Fibroblast of skin of left quadriceps (primary cell): ENCODE results near the gene RNF13.
"Not testable (repeated sequence)": the region's sequence is repeated elsewhere in the genome, so short reads cannot be mapped to it uniquely, and the experiment has no call there.

Experiments
- DNase-seq, 2 experiments: peaks; one replicate each; pipeline ENCODE4 v3.0.0-alpha.2; 2013; ENCODE audit warnings: low read depth in 2 of 2

RNF13 gene

GRCh38 chr3:149839896-149840295 is 26.9 kb downstream of the RNF13 start:
- no peak for DNase-seq

DNA sequence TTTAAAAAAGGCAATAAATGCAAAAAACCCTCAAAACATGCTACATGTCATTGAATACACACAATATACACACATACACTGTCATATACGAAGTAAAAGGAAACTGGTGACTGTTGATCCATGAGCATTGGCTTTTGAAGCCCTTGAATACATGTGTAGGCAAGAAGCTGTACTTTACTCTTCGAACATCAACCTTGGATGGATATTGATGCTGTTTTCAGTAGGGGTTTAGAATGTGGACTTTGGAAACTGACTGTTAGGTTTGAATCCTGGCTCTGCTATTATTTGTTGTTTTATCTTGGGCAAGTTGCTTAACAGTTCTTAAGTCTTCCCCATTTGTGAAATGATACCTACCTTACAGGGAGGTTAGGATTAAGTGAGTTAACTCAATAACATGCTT is 30.5 kb downstream of the RNF13 start:
- DNase-seq: no peak

GRCh38 chr3:149844091-149844490 is 31.1 kb downstream of the RNF13 start:
- DNase-seq: no peak

DNA sequence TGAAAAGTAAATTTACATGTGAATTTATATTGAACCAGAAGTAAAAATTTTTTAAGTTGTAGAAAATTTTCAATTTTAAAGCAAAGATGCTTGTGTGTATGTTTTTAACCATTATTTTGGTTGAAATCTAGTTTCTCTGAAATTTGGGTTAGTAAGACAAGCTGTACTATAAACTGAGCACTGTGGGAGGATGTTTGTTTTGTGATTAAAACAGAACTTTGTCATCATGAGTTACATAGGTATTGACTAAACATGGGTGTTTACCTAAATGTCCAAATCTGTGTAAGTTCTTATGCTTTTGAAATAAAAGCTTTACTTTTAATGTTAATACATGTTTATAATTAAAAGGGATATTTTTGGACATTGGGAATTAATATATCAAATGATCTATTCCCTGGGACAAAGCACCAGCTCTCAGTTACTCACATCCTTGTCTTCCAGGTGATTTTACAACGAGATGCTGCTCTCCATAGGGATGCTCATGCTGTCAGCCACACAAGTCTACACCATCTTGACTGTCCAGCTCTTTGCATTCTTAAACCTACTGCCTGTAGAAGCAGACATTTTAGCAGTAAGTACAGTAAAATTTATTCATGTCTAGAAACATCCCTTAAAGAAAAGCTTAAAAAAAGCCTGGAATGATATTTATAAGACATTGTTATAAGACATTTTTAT is 32.7 kb downstream of the RNF13 start:
- no peak for DNase-seq

- no peak for DNase-seq
Measured at GRCh38 chr3:149848238-149848637, 35.2 kb downstream of the RNF13 start.

DNA sequence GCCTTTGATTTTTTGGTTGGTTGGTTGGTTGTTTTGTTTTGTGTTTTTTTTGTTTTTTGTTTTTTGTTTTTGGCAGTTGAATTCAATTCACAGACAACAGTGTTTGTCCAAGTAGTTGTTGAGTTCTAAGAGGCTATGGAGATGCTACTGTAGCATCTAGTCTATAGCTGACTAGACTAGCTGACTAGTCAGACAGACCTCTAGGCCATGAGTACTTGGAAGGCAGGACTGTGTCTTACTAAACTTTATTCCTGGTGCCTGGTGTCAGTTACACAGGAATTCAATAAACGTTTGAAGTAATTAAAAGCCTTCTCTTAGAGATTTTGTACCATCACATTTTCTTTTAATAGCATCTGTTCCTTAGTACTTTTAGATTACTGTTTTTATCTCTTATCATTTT is 35.7 kb downstream of the RNF13 start:
- DNase-seq: no peak

DNA sequence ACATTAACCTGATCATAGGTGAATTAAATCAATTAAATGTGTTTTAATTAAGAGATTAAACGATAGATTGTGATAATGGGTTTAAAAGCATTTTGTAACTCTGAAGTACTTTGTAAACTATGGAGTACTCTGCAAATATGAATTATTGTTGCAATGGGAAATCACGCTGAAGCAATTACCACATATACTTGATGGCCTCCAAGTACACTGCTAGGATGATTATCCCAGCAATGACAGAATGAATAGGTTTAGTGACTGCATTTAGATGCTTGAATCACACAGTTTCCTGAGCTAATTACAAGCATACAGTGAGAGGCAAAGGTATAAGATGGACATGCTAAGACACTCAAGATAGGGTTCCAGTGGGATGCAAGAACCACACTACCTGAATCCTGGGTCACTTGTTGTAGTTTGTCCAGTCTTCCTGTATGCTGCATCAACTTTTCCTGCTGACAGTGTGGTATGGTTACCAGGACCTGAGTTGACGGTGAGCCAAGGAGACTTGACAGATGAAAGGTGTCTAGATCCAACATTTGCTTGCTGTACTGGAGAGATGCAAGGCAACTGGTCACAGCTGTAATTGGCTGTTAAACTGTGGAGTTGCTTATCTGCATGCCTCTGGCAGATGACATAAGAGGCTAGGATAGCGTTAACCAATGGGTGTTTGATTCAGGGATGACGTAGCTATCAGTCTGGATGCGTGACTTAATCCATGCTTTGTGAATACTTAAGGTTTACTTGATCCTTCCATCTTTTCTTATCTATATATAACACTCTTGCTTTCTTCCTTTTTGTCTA is 38.0 kb downstream of the RNF13 start:
- DNase-seq: no peak

DNA sequence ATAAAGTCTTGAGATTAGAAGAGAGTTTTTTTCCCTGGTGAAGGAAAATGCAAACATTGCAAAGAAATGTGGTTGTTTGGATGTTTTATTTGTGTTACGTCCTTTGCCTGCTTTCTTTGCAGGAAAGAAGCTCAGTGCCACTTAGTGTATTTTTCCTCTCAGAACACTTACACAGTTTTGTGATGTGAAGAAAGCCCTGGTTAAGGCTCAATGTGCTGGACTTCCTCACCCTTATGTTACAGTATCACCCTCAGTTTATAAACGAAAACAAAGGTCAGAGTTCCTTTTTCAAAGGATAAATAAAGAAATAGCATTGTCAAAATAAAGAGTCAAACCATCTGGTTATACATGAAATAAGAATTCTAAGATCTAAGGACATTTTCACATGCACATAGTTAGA is 45.9 kb downstream of the RNF13 start:
- no peak for DNase-seq

GRCh38 chr3:149860881-149861280 is 47.9 kb downstream of the RNF13 start:
- DNase-seq: no peak

DNA sequence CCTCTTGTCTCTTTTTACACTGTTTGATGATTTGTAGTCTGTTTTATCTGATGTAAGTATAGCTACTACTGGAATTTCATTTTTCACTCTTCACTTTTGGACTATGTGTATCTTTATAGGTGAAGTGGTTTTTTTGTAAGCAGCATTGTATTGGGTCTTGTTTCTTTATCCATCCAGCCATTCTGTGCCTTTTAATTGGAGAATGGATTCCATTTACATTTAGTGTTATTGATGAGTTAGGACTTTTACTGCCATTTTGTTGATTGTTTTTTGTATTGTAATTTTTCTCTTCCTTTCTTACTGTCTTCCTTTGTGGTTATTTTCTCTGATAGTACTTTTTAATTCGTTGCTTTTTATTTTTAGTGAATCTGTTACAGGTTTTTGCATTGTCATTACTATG is 54.5 kb downstream of the RNF13 start:
- DNase-seq: no peak

DNA sequence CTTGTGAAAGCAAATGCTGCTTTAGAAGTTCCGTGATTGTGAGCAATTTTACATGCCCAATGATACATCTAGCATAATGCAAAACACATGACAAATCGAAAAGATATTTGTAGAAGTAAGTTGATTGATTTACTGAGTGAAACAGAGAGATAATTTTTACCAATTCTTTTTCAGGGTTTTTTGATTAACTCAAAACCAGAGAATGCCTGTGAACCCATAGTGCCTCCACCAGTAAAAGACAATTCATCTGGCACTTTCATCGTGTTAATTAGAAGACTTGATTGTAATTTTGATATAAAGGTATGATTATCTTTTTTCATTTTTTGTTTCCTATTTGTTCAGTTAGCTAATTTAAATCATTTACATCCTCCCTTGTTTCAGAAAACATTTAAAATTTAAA is 58.8 kb downstream of the RNF13 start:
- no peak for DNase-seq

DNA sequence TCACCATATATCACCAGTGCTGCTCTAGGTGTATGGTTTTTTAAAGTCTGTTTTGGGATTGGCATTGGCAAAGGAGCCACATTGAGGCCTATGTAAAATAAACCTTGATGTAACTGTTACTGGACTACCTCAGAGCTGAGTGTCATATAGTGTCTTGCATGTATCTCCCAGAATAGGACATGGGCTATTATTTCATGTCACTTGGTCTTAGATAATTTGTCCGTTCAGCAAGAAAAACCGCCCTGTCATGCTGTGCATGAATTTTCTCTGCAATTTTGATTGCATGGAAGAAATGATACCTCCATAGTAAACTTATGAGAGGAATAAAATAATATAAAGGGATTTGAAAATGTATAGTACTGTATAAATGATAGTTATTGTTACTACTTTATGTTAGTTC is 59.6 kb downstream of the RNF13 start:
- DNase-seq: no peak

- no peak for DNase-seq
Measured at GRCh38 chr3:149877668-149878067, 64.7 kb downstream of the RNF13 start.

- peak; percentile 32 to 44 for DNase-seq
Measured at GRCh38 chr3:149879872-149880271, 66.9 kb downstream of the RNF13 start.

DNA sequence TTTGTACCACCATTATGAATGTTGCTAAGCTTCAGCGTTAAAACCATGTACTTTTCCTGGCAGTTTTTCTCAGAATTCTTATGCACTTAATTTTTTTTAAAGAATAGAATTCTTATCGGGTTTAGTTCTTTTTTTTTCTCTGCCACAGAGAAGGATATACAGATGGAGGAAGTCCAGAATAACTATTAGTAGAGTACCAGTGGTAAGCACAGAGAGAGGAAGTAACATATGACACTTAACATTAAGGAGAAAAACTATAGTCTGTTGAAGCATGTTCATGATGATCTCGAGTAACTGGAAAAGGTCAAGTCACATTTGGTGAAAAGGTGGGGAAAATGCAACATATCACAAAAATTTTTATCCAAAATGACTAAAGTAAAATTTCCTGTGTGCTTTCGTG is 68.9 kb downstream of the RNF13 start:
- no peak for DNase-seq

GRCh38 chr3:149883134-149883533 is 70.1 kb downstream of the RNF13 start:
- DNase-seq: no peak

DNA sequence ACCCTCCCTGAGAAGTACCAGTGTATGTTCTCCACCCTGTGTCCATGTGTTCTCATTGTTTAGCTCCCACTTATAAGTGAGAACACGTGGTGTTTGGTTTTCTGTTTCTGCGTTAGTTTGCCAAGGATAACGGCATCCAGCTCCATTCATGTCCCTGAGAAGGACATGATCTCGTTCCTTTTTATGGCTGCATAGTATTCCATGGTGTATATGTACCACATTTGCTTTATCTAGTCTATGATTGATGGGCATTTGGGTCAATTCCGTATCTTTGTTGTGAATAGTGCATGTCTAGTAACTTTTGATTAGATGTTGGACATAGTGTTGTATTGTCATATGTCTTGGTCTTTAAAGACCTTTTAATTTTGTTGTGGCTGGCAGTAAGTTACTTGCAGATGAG is 70.8 kb downstream of the RNF13 start:
- DNase-seq: not testable (repeated sequence)

GRCh38 chr3:149884848-149885247 is 71.8 kb downstream of the RNF13 start:
- DNase-seq: not testable (repeated sequence)

- DNase-seq: no peak
Measured at GRCh38 chr3:149886957-149887356, 73.9 kb downstream of the RNF13 start.

DNA sequence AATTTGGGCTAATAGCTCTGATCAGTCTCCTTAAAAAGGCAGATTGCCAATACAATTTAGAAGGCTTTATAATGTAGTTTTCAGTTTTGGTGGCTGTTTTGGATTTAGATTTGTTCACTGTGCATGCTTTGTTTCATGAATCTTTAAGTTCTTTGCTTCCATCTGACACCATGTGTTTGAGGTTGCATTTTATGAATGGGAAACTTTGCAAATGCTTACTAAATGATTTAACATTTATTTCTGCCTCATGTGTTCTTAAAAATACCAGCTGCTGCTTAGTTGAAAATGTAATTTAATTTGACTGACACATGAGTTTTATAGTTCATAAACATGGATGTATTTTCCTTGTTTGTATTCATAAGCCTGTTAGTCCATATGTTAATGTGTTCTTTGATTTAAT is 78.6 kb downstream of the RNF13 start:
- DNase-seq: no peak

DNA sequence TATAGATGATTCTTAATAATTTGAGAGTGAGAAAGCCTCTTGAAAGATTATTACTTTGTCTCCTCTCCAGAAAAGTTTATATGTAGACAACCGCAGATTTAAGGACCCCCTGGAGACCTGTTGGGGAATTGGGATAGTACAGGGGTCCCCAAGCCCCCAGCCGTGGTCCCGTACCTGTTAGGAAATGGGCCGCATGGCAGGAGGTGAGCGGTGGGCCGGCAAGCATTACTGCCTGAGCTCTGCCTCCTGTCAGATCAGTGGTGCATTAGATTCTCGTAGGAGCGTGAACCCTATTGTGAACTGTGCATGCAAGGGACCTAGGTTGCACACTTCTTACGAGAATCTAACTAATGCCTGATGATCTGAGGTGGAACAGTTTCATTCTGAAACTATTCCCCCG is 79.4 kb downstream of the RNF13 start:
- no peak for DNase-seq

DNA sequence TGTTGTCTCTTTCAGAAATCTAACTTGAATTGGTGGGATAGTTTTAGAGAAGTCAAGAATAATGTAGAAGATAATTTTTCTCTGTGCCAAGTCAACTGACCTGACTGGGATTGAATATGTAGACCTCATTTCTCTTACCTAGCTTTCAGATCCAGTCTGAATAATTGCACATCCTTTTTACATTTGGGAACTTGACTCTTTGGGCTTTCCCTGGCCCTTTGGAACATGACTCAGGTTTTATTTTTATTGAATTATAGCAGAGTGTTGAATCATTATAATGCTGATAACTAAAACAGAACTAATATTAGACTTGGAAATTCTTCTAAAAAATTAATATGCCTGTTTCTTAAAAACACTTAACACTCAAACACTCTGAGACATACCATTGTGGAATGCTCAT is 81.2 kb downstream of the RNF13 start:
- DNase-seq: no peak

DNA sequence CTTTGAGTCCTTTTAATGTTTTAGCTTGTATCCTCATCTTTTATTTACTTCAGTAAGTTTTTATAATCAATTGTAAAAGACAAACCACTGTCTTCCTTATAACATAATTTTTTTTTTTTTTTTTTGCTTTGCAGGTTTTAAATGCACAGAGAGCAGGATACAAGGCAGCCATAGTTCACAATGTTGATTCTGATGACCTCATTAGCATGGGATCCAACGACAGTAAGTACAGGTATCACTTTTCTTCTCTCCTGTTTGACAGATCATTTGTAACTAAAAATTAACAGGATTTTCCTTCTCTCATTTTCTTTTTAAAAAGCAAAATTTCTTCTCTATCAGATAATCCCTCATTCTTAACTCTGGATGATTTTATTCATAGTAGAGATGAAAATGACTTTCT is 82.3 kb downstream of the RNF13 start:
- no peak for DNase-seq

- DNase-seq: no peak
Measured at GRCh38 chr3:149895769-149896168, 82.8 kb downstream of the RNF13 start.
